AG10803 (cell line): ENCODE measurements around the gene LPP.

ENCODE experiments used
- DNase-seq: peaks from one replicate; pipeline ENCODE4 v3.0.0; 2010; ENCODE audit warnings: low read depth
- H3K4me3 ChIP-seq: 2 replicates; pipeline ENCODE4 v1.5.1; 2011; ENCODE audit warnings: mild to moderate bottlenecking, low read length, control low read depth
- TF ChIP-seq, protein P1 (sequence below): conservative IDR thresholded peaks from 2 replicates; pipeline ENCODE4 v1.5.1; 2011; ENCODE audit warnings: mild to moderate bottlenecking, low read length, control low read depth, inconsistent platforms

The LPP gene

DNA sequence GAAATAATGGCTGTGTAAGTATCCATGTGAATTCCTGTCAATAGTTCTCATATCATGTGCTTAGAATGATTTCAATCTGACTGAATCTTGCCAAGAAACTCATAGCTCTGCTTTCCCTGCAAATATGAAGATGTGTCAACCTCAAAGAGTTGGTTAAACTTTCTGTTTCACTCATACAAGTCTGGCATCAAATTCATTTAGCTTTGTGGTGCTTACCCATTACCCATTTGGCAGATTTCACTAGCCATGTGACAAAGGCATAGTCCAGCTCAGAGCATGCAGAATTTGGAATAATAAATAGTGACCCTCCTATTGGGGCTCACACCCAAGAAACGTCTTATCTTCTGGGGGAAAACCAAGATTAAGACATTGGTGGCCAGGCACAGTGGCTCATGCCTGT lies 761.2 kb downstream of the LPP start:
- peak; percentile 67 for DNase-seq
- TF ChIP-seq, protein P1, sequence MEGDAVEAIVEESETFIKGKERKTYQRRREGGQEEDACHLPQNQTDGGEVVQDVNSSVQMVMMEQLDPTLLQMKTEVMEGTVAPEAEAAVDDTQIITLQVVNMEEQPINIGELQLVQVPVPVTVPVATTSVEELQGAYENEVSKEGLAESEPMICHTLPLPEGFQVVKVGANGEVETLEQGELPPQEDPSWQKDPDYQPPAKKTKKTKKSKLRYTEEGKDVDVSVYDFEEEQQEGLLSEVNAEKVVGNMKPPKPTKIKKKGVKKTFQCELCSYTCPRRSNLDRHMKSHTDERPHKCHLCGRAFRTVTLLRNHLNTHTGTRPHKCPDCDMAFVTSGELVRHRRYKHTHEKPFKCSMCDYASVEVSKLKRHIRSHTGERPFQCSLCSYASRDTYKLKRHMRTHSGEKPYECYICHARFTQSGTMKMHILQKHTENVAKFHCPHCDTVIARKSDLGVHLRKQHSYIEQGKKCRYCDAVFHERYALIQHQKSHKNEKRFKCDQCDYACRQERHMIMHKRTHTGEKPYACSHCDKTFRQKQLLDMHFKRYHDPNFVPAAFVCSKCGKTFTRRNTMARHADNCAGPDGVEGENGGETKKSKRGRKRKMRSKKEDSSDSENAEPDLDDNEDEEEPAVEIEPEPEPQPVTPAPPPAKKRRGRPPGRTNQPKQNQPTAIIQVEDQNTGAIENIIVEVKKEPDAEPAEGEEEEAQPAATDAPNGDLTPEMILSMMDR, result no peak
- H3K4me3 ChIP-seq, result no peak overlapping the region

DNA sequence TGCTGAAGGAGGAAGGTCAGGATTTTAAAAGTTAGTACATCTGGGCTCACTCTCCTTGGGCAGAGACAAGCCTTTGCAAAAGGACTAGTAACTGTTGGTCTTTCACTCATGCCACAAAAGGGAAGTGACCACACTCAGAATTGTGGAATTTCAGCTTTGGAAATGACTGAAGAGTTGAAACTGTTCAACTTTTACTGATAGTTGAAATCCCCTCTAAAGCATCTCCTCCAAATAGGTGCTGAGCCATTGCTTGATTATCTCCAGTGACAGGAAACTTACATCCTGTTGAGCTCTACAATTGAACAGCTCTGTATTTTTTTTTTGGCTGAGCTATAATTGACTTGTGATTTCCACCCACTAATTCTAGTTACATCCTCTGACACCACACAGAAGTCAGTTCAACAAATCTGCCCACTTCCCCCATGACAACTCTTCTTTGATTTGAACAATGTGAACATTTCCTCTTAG lies 763.0 kb downstream of the LPP start:
- TF ChIP-seq, protein P1, result no peak
- DNase-seq, result no peak
- H3K4me3 ChIP-seq, result no peak overlapping the region

DNA sequence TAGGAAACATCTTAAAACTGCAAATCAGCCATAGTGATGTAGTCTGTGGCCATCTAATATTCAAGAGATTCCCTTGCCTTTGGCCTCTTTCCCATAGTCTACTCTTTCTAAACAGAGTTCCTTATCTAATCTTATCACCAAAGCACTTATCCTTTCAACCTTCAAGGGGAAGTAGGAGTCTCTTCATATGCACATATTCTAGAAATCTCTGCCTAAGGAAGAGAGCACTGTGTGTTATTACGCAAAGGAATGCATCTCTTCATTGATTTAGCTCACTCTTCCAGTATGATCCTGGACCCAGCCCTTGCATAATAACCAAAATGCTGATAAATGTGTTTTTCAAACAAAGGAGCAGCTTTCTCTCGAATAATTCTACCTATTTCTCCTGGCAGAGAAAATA lies 764.1 kb downstream of the LPP start:
- DNase-seq, result no peak
- TF ChIP-seq, protein P1, result no peak
- no peak overlapping the region for H3K4me3 ChIP-seq

DNA sequence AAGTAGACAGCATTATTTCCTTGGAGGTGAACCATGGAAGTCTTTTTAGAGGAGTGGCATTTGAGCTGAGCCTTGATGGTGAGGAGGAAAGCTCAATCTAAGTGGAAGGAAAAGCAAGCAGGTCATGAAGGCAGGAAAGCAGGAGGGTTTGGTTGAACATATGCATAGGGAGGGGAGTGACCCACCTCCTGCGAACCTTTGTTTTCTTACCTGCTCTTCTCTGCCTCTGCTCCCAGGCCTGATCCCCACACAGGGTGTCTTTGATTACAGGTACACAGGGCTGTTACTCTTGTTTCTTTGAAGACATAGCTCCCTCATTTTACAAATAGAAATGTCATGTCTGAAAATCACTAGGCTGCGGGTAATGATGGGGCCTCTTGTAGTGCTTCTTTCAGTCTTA lies 769.7 kb downstream of the LPP start:
- TF ChIP-seq, protein P1, result no peak
- no peak overlapping the region for H3K4me3 ChIP-seq
- no peak for DNase-seq

DNA sequence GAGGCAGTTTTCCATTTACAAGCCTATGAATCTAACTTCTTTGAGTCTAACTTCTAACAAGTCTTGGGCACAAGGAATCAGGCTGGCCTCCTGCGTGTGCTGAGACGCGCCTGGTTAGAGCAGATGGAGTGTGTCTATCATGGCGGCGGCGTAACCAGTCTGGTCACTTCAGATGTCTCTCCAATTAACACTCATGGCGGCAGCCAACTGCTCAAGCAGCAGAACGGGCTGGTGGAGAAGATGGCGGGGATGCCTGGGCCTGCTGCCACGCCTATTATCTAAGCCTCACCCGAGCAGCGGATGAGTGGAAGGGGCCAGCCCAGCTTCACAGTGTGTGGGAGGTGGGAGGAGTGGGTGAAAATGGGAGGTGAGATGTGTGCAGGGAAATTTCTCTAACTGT lies 771.4 kb downstream of the LPP start:
- TF ChIP-seq, protein P1, result no peak
- H3K4me3 ChIP-seq, result no peak overlapping the region
- no peak for DNase-seq

- no peak for DNase-seq
- TF ChIP-seq, protein P1, result no peak
- no peak overlapping the region for H3K4me3 ChIP-seq
Observed at GRCh38 chr3:188926111-188926510, 772.2 kb downstream of the LPP start.

DNA sequence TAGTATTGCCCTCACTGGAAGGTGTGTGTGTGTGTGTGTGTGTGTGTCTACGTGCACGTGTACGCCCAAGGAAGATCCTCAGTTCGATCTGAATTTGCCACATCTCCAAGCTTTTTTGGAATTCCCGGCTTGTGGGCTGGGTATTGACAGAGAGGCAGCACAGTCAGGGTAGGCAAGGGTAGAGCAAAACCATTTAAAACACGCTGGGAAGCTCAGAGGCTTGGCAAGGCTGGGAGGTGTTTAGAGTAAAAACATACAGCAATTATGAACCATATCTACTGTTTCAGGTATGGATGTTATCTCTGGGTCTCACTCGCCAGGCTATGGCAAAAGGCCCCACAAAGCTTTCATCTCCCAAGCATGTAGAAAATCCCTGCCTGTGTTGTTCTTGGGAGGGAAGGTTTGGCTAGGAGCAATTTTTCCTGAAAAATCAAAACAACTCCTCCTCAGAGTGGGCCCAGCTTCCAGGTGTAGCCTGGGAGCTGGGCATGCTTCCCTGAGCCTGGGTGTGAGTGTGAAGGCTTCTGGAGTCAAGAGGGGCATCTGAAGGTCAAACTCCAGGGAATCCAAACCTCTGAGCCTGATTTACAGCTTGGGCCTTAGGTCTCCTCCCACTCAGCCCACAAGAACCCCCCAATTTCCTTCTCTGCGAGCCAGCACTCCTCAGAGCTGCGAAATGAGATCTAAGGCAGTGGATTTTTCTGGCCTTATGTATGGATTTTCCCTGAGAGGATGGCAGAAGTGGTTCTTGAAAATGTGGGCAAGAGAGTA lies 773.0 kb downstream of the LPP start:
- no peak for DNase-seq
- H3K4me3 ChIP-seq, result no peak overlapping the region
- TF ChIP-seq, protein P1, result no peak
